Peyer's patch (tissue), 4 donors: Measurements from ENCODE around the gene RPL6.
"Not testable (repeated sequence)": the region's sequence is repeated elsewhere in the genome, so short reads cannot be mapped to it uniquely, and the experiment has no call there.

Source experiments
- CTCF ChIP-seq, 6 experiments: fragments of 450-650 bp in 4 of 6; fragments of 200-600 bp in 2 of 6; sonication (generic) in 1 of 6; IDR thresholded peaks; one replicate each; pipeline ENCODE4 v1.5.1; 2017 to 2019; ENCODE audit warnings: antibody characterized with exemption in 6 of 6, mild to moderate bottlenecking in 3 of 6, moderate library complexity in 1 of 6
- POLR2A ChIP-seq, 2 donors: fragments of 450-650 bp; IDR thresholded peaks; one replicate each; pipeline ENCODE4 v1.5.1; 2017; ENCODE audit warnings: antibody characterized with exemption in 2 of 2, mild to moderate bottlenecking in 2 of 2, moderate library complexity in 2 of 2

- not testable (repeated sequence) for TF ChIP-seq CTCF, POLR2A (IDR thresholded peaks at IDR 0.05)
Observed at GRCh38 chr12:112407683-112408082, 1.7 kb downstream of the RPL6 start.
